Stimulated activated CD4-positive, alpha-beta T cell treated with anti-CD3 and anti-CD28 coated beads, Interleukin-1b, Interleukin-23, amount 100 ng/mL, for 4 hours (primary cell): ENCODE results near the gene AMBN.
"Not testable (repeated sequence)": the region's sequence is repeated elsewhere in the genome, so short reads cannot be mapped to it uniquely, and the experiment has no call there.

Source experiments
- DNase-seq, 2 donors: peaks; one replicate each; pipeline ENCODE4 v3.0.0-alpha.2; 2020; ENCODE audit warnings: low read depth in 2 of 2

Gene AMBN

DNA sequence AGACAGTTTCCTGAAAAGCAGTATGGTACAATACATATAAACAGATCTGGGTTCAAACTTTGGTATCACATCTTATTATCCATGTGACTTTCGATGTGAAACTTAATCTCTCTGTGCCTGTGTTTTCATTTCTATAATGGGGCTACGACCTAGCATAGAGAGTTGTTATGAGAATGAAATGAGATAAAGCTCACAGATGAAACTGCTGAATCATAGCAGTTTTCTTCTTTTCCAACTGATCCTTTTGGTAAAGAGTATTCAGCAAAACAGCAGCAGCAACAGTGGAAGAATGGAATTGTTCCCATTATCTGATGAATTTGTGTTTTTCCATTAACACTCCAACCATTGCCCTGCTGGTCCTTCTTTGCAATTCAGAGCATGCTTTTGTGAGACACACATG, 16.3 kb downstream of the AMBN start:
- DNase-seq: no peak

DNA sequence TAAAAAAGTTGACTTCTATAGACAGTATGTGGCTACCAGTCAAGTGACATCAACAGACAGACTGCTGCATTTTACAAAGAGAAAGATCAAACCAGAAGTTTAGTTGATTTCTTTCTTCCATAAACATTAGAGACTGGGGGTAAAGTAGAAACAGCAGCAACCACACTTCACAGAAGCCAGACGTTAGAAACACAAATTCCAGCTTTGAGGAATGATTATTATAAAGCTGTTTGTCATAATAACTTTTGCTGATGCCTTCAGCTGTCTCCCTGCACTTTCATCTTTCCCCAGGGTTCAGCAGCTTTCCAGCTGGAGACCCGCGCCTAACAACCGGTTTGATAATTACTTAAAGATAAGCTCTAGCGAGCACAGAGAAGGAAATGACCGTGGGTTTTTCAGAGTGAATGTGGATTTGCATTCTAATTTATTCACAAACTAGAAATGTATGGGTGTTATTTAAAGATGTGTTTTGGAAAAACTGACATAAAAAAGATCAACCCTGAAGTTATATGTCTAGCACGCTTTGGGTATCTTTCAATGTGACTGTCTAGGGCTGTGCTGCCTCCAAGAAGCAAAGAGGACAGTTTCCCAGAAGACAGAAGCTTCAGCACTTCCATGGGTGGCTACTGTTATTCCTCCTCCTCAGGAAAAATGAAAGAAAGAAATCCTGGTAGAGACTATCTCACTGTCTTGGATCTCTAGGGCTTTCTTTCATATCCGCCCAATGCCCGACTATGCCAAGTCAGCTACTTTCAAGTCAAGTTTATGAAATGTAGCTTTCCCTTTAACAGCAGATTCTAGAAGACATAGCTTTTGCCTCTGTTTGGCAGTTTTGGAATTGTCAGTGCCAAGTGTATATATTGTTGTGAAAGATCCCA, 21.5 kb downstream of the AMBN start:
- DNase-seq: no peak

GRCh38 chr4:70614184-70614555, 22.1 kb downstream of the AMBN start:
- DNase-seq: no peak

DNA sequence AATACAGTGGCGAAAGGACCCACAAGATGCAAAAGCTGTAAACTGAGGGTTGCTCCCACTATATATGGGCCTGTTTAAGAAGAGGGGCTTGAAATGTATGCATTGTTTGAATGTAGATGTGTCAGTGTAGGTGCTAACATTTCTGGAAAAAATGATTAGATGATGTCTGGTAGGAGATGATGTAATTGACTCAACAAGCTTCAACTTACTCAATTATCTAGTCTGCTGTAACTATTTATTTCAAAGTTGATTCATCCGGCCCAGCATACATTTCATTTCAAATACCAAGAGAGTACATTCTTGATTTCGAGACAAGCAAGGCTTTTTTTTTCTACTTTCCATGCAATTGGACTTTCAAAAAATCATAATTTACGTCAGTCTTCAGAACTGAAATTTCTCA, 27.2 kb downstream of the AMBN start:
- no peak for DNase-seq

DNA sequence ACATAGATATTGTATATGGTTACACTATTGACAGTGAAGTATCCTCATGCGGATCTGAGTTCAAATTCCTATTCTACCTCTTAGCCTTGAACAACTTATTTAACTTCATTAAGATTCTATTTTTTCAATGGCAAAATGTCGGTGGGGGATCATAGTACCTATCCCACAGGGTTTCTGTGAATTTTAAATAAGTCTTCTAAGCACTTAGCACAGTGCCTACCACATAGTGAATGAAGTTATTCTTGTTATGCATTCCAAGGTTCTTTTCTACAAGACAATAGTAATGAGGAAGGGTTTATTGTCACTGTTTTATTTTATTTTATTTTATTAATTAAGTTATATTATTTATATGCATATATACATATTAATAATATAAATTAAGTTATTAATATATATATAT, 27.7 kb downstream of the AMBN start:
- DNase-seq: no peak

DNA sequence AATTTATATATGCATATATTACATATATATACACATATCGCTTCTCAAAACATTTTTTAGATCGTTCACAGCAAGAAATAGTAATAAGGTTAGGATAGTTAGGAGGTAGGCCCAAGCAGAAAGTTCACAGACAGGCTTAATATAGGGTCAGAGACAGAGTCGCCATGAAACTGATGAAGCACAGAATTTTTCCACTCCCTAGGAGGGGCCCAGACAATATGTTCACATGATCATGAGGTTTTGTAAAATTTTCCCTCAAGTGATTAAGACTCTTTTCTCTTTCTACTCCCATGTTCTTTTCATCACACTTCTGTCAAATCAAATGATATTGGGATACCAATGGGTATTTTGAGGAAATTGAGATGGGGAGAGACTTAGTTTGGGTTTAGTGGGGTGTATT, 31.3 kb downstream of the AMBN start:
- DNase-seq: no peak

DNA sequence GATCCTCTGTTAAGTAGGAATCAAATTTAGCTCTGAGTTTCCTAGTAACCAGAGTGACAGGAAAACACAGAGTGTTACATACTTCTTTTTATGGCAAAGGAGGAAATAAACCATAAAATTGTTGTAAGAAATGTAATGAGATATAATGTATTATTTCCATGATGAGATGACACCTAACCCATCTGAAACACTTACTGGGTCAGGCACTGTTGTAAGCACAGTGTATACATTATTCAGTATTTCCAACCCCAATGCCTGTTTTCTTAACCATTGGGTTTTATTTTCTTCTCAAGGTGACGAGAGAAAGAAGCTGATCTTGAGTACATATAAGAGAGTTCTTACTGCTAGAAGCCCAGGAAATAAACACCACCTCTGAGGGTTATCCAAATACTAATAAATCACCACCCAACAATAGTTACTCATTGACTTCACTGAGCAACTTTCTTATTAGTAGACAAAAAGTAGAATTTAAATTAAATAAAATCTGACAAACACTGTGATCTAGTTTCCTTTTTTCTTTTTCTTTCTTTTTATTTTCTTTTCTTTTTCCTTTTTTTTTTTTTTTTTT, 32.3 kb downstream of the AMBN start:
- DNase-seq: no peak

- DNase-seq: no peak
Measured at GRCh38 chr4:70627620-70628019, 35.6 kb downstream of the AMBN start.

DNA sequence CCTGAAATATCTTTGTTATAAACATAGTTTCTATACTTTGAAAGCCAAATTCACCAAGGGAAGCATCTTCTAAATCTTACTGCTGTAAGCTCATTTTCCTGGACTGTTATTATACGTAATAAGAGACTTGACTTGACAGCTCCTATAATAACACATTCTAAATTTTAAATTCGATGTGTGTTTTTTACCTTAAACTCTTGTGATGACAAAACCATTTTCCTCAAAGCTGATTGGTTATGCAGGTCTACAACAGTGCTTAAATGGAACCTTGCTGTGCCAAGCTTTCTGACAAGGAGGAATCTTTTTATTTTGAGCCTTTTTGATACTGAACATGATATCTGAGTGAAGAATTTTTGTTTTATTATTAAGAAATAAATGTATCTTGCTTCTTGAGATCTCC, 36.4 kb downstream of the AMBN start, which contains the start of gene ENAM:
Gene ENAM (plus strand): TSS at position 301 of the 400 bp plus-strand sequence. CDS start 757 bp downstream, outside the sequence.
- DNase-seq: no peak

GRCh38 chr4:70629469-70630090, 37.5 kb downstream of the AMBN start:
- DNase-seq: no peak

DNA sequence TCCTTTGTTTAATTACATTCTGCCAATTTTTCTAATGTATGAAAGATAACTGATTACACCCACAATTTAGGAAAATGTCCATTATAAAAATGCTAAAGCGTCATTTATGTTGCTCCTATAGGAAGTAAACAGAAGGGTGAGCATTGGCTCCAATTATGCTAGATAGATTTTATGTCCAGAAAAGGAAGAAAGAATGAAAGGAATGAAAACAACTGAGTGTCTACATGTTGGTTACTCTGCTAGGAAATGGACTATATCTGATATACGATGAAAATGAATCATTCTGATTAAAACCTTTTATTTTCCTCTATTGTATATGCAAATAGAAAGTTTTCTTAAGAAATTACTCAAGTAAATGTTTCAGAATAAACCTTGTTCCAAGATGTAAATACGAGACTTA, 38.1 kb downstream of the AMBN start:
- no peak for DNase-seq

GRCh38 chr4:70632028-70632427, 40.0 kb downstream of the AMBN start:
- no peak for DNase-seq

- DNase-seq: no peak
Measured at GRCh38 chr4:70634482-70634881, 42.4 kb downstream of the AMBN start.

DNA sequence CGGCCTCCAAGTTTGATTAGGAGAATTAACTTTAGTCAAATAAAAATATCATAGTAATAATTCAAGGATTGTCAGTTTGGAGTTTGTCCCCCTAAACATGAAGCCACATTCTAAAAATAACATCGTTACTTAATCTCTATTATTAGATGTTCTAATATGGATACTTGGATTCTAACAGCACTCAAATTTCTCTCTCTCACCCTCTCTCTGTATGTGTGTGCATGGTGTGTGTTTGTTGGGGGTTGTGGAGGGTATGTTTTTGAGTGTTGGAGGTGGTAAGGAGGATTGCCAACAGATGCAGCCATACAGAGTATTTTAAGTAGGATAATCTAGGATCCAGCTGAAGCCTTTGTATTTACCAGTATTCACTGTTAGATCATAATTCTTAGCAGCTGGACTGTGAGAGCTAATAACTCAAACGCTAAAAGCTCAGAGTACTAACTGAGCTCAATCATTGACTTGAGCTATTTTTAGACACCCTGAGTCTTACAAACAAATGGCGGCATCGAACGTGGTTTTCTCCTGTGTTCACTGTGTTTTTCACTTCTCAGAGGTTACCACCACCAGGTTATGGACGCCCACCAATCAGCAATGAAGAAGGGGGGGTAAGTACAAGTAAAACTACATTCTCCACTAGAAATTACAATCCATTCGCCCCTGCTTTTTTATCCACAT, 45.3 kb downstream of the AMBN start:
- no peak for DNase-seq

- DNase-seq: no peak
Measured at GRCh38 chr4:70640192-70640591, 48.1 kb downstream of the AMBN start.

DNA sequence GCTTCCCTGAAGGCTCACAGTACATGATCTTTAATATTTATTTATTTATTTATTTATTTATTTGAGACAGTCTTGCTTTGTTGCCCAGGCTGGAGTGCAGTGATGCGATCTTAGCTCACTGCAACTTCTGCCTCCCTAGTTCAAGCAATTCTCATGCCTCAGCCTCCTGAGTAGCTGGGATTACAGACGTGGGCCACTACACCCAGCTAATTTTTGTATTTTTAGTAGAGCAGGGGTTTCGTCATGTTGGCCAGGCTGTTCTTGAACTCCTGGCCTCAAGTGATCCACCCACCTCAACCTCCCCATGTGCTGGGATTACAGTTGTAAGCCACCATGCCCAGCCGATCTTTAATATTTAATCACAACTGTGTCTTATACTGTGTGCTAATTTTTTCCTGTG, 58.7 kb downstream of the AMBN start:
- DNase-seq: not testable (repeated sequence)

- no peak for DNase-seq
Measured at GRCh38 chr4:70651864-70652506, 59.9 kb downstream of the AMBN start.

DNA sequence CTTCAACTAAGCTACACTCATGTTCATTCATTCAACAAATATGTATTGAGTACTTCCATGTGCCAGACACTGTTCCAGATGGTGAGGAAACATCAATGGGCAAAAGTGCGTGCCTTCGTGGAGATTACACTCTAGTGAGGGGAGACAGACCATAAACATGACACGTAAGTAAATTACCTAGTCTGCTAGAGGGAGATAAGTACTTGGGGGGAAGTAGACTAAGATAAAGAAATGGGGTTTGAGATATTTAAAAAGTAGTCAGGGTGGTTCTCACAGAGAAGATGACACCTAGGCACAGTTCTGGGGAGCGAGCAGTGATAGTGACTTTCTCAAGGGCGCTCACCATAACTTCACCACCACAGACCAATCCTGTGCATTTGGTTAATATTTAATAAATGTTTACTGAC, 62.6 kb downstream of the AMBN start:
- DNase-seq: no peak
